HG03097 (cell line): ENCODE measurements around the gene PAQR8.
"Not testable (repeated sequence)": the region's sequence is repeated elsewhere in the genome, so short reads cannot be mapped to it uniquely, and the experiment has no call there.

Experiments
- ATAC-seq: cut with Tn5 transposase; IDR thresholded peaks from one replicate; pipeline ENCODE4 v1.9.1; 2021; ENCODE audit not compliant: unreplicated experiment, low FRiP score

The PAQR8 gene

DNA sequence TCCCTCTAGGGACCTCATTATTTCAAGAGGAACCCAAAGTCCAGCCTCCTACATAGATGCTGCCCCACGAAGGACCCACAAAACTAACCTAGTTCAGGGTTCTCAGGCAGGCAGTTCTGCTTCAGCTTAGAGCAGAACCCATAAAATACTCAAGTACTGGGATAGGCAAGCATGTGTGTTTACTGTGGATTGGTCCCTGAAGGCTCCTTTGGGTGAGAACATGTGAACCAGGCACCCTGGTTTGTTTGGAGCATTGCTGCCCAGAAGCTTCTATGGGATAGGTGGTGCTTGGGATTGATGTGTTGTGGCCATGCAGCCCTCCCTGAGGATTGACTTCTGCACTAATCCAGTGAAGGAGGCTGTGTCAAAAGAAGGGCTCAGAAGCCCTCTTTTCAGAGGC, 43.3 kb downstream of the PAQR8 start:
- ATAC-seq: no peak

DNA sequence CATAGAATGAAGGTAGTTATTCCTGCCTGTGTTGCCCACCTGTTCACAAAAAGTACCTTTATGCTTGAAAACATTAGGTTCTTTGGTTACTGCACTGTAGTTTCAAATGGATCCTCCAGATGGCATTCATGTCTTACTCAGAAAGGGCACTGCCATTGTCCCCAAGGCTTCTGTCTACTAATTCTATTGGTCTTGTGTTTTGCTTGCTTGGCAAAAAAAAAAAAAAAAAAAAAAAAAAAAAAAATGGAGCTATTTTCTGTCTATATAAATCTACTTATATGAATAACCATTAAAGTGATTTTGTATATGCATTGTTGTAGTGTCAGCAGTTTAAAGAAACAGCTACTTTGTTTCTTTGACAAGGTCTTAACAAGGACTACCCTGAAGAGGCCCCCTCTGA, 45.5 kb downstream of the PAQR8 start:
- no peak for ATAC-seq

GRCh38 chr6:52409499-52409898, 47.5 kb downstream of the PAQR8 start:
- ATAC-seq: no peak

DNA sequence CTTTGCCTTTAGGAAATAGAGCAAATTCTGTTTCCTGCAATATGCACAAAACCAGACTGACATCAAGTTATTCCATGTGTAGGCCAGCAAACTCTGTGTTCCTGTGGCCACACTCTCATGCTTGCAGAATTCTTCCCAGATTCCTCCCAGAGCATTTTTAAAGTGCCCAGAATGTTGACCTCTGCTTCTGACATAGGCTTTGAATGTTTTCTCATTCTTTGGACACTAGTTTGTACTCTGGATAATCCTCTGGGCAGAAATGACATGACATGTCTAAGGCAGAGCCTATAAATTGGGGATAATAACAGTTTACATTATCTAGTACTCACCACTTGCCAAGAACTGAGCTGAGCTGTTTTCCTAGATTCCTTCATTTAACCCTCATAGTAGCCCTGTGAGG, 49.0 kb downstream of the PAQR8 start:
- no peak for ATAC-seq

GRCh38 chr6:52411911-52412310, 50.0 kb downstream of the PAQR8 start:
- ATAC-seq: no peak

GRCh38 chr6:52415333-52415732, 53.4 kb downstream of the PAQR8 start:
- no peak for ATAC-seq

DNA sequence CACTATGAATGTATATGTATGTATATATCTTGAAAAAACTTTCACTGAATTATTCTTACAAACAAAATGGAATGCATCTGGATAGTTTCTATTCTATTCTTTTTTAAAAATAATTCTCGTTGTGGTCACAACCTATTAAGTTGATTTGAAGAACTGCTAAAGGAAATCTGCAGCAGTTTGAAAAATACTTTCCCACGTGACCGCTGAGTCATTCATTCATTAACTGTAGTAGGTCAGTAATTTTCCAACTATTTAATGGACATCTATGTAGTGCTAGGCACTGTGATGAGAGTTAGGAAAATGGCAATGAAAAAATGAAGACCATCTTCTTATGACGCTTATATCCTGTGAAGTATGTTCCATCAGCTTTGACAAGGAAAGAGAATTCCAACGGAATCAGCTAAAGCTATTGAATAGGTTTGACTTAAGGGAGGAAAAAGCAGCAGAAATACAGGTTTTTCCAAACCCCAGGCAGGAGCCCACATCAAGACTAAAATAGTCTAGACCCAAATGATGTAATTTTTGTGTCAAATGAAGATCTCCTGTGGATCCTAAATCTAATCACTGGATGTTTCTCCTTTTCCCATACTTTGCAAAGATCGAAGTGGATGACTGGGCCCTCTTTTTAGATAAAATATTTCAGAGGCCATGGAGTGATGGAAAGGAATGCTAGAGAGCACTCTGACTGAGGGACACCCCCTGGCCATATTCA, 54.1 kb downstream of the PAQR8 start:
- ATAC-seq: no peak

GRCh38 chr6:52416629-52417151, 54.7 kb downstream of the PAQR8 start:
- ATAC-seq: no peak

GRCh38 chr6:52417675-52418111, 55.7 kb downstream of the PAQR8 start:
- no peak for ATAC-seq

DNA sequence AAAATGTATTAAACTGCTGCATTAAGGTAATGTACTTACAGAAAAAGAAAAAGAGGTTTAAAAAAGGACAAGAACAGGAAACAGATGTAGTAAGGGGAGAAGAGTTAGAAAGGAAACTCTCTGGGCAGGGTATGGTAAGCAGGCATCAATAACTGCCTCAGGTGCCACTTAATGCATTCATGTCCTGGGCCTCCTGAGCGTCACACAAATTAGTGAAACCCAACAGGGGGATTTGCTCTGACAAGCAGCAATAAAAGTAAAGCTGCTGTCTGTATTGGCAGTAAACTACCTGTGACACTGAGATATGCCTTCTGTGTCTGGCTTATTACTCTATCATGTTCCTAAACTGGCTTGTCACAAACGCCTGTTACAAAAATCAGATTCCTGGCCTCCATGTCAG, 56.7 kb downstream of the PAQR8 start:
- ATAC-seq: no peak

DNA sequence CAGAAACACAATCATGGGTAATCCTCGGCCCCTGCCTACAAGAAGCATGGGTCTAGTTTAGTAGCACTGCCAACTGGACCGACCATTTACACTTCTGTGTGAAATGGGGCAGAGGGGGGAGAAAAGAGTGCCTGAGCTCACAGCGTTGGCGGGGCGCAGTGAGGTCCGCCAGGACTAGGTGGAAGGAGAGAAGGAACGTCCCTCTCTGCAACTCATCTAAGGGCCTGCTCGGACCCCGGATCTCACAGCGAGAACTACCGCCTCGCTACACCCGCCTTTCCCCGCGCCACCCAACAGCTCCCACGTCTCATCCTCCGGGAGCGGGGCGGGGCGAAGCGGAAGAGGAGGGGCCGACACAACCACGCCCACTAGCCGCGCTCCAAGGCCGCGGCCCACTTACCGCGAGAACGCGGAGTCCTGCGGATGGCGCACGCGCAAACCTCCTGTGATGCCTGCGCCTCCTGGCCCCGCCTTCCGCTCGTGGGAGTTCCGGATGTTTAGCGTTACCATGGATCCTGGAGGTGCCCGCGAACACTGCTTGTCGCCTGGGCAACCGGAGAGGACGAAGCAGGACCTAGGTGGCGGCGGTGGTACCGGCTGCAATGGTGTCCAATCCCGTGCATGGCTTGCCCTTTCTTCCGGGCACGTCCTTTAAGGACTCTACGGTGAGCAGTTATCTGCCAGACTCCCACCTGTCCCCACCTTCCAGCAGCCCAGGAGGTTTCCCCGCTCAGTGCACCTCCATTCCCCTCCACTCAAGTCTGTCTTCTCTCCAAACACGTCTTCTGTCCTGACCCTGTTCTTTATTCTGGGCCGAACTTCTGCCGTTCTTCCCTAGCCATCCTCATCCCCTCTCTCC, 58.1 kb downstream of the PAQR8 start, which contains the start of gene EFHC1:
Gene EFHC1, plus strand, starts transcription at position 534 of the 859 bp plus-strand sequence. Its CDS starts 69 bp downstream, at position 603.
- peak; percentile 96 for ATAC-seq

GRCh38 chr6:52420668-52421358, 58.9 kb downstream of the PAQR8 start:
- ATAC-seq: no peak

GRCh38 chr6:52422156-52422555, 60.2 kb downstream of the PAQR8 start:
- no peak for ATAC-seq

GRCh38 chr6:52423448-52423847, 61.5 kb downstream of the PAQR8 start:
- ATAC-seq: no peak

DNA sequence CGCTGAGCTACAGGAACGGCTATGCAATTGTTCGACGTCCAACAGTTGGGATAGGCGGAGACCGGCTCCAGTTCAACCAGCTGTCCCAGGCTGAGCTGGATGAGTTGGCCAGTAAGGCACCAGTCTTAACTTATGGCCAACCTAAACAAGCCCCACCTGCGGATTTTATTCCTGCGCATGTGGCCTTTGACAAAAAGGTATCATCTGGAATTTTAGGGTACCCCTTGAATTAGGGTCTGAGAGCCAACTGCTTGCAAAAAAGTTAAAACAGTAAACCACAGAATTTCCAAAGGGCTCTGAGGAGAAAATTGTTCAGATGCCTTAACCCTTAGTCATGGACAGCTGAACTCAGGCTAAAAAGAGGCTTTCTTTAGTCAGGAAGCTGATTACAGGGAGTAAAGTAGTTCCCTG, 62.0 kb downstream of the PAQR8 start:
- no peak for ATAC-seq

DNA sequence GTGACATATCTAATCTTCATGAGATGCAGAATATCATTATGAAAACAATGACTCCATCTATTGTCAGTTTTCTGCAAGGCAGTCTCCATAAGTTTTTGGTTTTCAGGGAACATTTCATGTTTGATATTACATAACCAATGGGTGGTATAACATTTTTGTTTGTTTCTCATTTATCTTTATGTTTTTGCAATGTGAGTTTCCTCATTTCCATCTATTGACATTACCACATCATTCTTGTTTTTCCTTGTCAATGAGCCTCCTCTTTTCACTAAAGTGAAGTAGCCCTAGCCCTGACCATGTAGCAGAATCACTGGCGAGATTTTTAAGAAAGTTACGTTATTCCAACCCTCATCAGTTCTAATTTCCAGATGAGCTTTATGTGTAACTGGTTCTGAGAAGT, 62.6 kb downstream of the PAQR8 start:
- ATAC-seq: no peak

GRCh38 chr6:52426667-52427066, 64.7 kb downstream of the PAQR8 start:
- no peak for ATAC-seq

- ATAC-seq: not testable (repeated sequence)
These were observed 71.3 kb downstream of the PAQR8 start for GRCh38 chr6:52433294-52433693.

DNA sequence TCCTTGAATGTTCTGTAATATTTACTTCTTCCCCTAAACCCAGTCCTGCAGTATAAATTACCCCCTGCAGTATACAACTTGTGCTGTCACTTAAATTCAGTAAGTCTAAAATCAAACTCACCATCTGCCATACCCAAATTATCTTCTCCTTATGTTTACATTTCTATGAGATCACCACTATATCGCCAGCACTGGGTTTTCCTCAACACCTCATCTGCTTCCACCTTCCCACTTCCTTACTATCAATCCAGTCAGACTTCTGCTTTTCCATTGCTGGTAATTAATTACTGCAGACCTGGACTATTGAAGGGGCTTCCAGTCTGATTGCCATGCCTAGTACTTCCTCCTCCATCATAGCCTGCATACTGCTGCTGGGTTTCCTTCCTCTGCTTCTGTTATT, 73.4 kb downstream of the PAQR8 start:
- no peak for ATAC-seq

DNA sequence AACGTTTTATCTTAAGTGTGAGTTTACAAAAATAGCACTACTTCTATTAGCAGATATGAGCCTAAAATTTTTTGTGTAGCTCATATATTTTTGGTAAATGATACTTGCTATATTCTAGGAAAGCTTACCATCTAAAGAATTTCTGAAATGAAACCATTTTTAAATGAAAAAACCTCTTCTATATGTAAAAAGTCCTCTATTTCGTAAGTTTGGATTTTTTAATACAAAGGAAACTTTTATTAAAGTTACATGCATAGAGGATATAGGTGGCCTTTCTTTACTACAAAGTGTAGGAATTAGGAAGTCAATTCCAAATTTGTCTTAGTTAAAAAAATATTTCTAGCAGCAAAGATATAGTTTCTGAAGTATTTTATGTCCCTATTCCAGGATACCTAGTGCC, 77.0 kb downstream of the PAQR8 start:
- no peak for ATAC-seq

GRCh38 chr6:52454556-52454955, 92.6 kb downstream of the PAQR8 start:
- ATAC-seq: no peak
